HG03342 (cell line): Measurements from ENCODE around the gene APAF1.

ENCODE experiments used
- ATAC-seq: cut with Tn5 transposase; IDR thresholded peaks from one replicate; pipeline ENCODE4 v1.9.1; 2021; ENCODE audit warnings: mild to moderate bottlenecking, moderate library complexity; ENCODE audit not compliant: unreplicated experiment

The APAF1 gene

GRCh38 chr12:98669751-98670150 lies 24.7 kb downstream of the APAF1 start:
- ATAC-seq: no peak

GRCh38 chr12:98671459-98671858 lies 26.4 kb downstream of the APAF1 start:
- no peak for ATAC-seq

- ATAC-seq: no peak
Measured at GRCh38 chr12:98674841-98675240, 29.8 kb downstream of the APAF1 start.

DNA sequence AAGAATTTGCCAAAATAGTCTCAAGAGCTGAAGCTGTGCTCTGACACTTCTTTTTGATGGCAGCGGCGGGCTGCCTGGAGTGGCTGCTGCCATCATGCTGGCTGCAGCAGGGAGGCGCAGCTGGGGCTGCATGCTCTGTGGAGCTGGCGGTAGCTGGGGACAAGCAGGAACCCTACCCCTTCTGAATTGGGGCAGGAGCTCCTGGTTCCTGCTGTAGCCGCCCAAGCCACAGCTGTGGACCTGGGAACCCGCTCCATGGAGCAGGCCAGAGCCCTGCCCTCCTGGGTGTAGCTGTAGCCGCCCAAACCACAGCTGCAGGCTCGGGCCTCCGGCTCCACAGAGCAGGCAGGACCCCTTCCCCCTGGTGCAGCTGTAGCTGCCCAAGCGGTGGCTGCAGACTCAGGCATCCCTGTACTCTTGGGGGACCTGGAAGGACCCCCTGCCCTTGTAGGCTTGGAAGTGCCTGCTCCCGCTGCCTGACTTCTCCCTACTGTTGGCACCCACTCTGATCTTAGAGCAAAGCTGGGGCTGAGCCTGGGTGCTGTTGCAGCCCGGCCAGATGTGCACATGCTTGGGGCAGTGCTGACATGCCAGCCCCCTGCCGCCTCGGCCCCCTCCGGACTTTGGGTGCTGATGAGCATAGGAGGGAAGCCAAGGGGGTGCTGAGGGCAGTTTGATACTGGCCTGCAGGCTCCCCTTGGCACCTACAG lies 33.3 kb downstream of the APAF1 start:
- ATAC-seq: no peak

DNA sequence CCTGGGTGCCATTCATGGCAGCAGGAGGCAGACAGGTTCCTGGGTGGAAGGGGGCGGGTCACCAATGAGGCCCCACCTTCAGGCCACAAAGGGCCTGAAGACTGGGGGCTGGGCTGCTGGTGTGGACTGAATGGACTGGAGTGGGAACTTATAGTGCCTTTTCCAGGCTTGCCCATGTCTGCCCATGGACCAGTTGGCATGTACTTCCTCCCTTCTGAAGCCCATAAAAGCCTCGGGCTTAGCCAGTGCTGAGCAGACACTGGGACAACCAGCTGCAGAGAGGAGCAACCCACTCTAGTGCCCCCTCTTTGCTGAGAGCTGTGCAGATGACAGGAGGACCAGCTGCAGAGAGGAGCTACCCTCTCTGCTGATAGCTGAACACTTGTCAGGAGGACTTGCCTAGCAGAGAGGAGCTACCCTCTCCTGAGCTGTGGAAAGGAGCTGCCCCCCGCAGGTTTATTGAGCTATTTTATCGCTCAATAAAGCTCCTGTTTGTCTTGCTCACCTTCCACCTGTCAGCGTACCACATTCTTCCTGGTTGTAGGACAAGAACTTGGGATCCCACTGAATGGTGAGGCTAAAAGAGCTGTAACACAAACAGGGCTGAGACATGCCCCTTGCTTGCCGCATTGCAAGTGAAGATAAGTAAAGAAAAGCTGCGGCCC lies 34.0 kb downstream of the APAF1 start:
- no peak for ATAC-seq

GRCh38 chr12:98679611-98680005 lies 34.5 kb downstream of the APAF1 start:
- ATAC-seq: no peak

DNA sequence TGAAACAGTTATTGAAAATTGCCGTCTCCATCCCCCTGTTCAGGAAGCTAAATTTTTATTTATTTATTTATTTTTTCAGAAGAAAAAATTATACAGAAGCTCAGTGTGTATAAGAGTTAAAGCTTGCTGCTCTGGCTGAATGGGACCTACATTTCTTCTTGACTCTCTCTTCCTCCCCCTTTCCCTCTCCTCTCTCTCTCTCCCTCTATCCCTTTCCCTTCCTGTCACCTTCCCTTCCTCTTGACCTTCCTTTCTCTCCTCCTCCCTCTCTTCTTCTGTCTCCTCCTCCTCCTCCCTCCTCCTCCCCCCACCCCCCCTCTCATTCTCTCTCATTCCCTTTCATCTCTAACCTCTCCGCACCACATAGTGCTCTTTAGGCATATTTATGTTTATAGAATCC lies 39.1 kb downstream of the APAF1 start:
- no peak for ATAC-seq

- ATAC-seq: no peak
Measured at GRCh38 chr12:98686603-98687002, 41.5 kb downstream of the APAF1 start.

DNA sequence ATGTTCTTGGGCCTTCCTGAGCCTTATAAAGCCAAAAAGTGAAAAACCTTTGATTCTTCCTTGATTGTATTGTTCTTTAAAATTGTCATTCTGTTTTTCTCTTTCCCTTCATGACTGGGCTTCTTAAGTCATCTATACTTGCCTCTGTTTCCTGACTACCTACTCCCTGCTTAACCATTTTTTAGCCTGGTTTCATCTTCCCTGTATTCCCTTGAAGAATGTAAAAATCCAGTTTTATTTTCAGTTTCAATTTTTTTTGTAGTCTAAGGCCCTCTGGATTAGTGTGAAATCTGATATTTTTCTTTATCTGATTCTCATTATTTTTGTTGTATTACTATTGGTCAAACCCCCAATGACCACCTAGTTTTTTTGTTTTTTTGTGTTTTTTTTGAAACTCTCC lies 46.3 kb downstream of the APAF1 start:
- no peak for ATAC-seq

GRCh38 chr12:98696036-98696646 lies 51.1 kb downstream of the APAF1 start:
- ATAC-seq: no peak

DNA sequence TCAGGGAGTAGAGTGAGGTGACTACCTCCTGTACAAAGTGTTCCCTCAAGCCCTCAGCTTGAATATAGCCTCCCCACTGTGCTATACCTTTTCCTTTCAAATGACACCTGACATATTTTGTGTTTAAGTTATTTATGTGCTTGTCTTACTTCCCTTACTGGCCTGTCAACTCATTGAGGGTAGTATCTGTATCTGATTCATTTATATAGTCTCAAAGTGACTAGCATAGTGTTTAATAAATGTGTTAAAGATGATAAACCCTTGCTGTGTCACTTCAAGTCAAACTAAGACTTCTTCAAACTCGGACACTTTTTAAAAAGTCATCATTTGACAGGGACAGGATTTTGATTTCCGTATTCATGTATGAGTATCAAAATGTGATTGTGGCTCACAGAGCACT lies 52.1 kb downstream of the APAF1 start:
- ATAC-seq: no peak

- ATAC-seq: peak; percentile 89
Measured at GRCh38 chr12:98698603-98699463, 53.7 kb downstream of the APAF1 start.

GRCh38 chr12:98699586-98699985 lies 54.5 kb downstream of the APAF1 start:
- no peak for ATAC-seq

- no peak for ATAC-seq
Measured at GRCh38 chr12:98701166-98701565, 56.1 kb downstream of the APAF1 start.

DNA sequence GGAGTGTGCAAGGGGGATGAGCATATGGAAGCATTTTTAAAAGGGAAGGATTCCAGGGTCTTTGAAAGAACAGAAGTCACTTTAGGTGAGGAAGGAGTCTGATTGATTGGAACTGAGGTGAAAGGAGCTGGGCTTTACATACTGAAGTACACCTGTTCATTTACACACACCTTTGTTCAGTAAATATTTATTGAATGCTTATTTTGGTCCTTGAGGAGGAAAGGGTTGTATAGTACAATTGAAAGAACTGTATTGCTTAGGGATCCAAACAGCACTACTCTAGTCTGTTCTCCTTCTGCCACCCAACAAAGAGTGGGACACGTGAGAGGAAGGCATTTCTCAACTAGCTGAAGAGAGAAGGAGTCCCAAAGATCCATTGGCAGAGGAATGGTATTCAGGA lies 63.9 kb downstream of the APAF1 start:
- no peak for ATAC-seq

DNA sequence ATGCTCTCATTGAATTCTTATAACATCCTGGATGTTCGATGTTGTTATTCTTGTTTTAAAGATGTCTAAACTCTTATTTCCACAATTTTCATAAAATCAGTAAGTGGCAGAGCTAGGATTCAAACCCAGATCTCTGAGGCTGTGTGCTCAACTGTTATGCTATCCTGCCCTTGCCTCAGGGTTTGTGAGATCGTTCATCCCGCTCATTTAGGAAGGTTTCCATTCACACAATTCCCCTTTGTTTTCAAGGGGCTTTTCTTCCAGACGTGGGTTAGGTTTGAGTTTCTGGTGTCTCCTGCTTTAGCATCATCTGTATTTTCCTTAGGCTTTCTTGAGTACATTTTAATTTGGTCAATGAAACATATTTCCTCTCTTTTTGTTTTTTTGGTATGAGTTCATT lies 69.3 kb downstream of the APAF1 start:
- ATAC-seq: no peak

GRCh38 chr12:98719515-98720504 lies 74.7 kb downstream of the APAF1 start:
- no peak for ATAC-seq

DNA sequence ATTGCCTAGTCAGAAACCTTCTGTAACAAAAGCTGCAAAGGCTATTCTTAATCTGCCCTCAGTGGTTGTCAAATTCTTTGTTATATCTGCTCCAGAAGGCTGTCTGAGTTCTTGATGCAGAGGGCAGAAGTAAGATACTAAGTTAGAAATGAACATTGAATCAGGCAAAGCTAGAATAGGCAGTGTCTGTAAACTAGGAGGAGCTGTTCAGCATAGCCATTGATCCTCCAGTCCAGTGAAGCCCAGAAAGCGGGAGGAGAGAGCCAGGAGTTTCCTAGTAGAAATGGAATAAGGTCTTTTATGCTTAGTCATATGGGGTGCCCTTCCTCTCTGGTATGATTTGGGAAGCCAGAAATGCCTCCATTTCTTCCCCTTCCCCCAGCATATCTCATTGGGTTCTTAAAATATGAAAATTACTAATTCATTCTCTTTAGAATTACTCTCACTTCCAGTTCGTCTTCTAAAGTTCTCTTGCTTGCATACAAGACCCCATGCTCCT lies 76.2 kb downstream of the APAF1 start:
- no peak for ATAC-seq

GRCh38 chr12:98724384-98725155 lies 79.5 kb downstream of the APAF1 start:
- no peak for ATAC-seq
